K562 (cell line): ENCODE data around the gene SCAMP5. TPM values are rescaled to one million over a fixed set of nuclear protein-coding genes. Genes with fewer than 3 reads are reported as not detected.

Experiments used
- ATAC-seq: fragments of 200-7000 bp; cut with Tn5 transposase; 3 replicates; pipeline ENCODE4 v1.9.1; 2020; ENCODE audit warnings: moderate library complexity
- BruUV-seq: library from RNA; stranded (reverse); fragments of 400-500 nt; replicated peaks from 2 replicates; lab custom pipeline; 2021; lab: Mats Ljungman, UMichigan
- CTCF ChIA-PET: fragments of 300-600 bp; formaldehyde crosslinking; extraction: SDS; loops from one replicate; lab custom pipeline; 2021; ENCODE audit warnings: low intra/inter-chr PET ratio; lab: Yijun Ruan, JAX
- POLR2A ChIA-PET: fragments of 300-600, 350-650 bp; sonication (Branson Sonifier 250); formaldehyde crosslinking; extraction: SDS; loops from one replicate; lab custom pipeline; 2021; ENCODE audit warnings: antibody characterized with exemption, inconsistent platforms; lab: Yijun Ruan, JAX
- DNase-seq, 4 experiments: peaks; one replicate each; pipeline versions ENCODE4 v3.0.0 to v3.0.0-alpha.2; 2011 to 2018; ENCODE audit warnings: low spot score in 3 of 4, mixed read lengths in 3 of 4; ENCODE audit errors: extremely low read depth in 1 of 4
- FAIRE-seq: peaks from 2 replicates; lab custom pipeline; 2011; peaks lifted over from hg19 to GRCh38; lab: Jason Lieb, UNC
- H2AFZ ChIP-seq: 2 replicates; pipeline ENCODE4 v1.6.0; 2011; ENCODE audit warnings: low read depth, low read length, control low read depth, inconsistent platforms
- H3K27ac ChIP-seq: fragments of 200-600 bp; 3 replicates; pipeline ENCODE4 v1.8.0; 2011; ENCODE audit warnings: low read depth, mild to moderate bottlenecking, control low read depth, inconsistent platforms, low read length, moderate library complexity, mixed read lengths; ENCODE audit errors: extremely low read depth
- H3K27me3 ChIP-seq, 2 experiments: fragments of 300-600 bp in 1 of 2; 2 replicates in 1 of 2; 3 replicates in 1 of 2; pipeline versions ENCODE4 v1.6.0 to v1.8.0; 2011; ENCODE audit warnings: inconsistent platforms in 2 of 2, low read length in 2 of 2, mild to moderate bottlenecking in 1 of 2, mixed read lengths in 1 of 2, moderate library complexity in 1 of 2; ENCODE audit not compliant: control insufficient read depth in 2 of 2, insufficient read depth in 2 of 2
- H3K36me3 ChIP-seq: fragments of 300-600 bp; 3 replicates; pipeline ENCODE4 v1.8.0; 2011; ENCODE audit warnings: mild to moderate bottlenecking, low read length, inconsistent platforms; ENCODE audit not compliant: control insufficient read depth, insufficient read depth
- H3K4me1 ChIP-seq, 2 experiments: fragments of 200-600 bp in 1 of 2; replicated peaks in 1 of 2; 2 replicates in 1 of 2; 3 replicates in 1 of 2; pipeline versions ENCODE4 v1.5.1 to v1.8.0; 2011; ENCODE audit warnings: inconsistent platforms in 2 of 2, low read length in 2 of 2, mild to moderate bottlenecking in 1 of 2, mixed read lengths in 1 of 2, moderate library complexity in 1 of 2; ENCODE audit not compliant: control insufficient read depth in 2 of 2, insufficient read depth in 2 of 2
- H3K4me2 ChIP-seq: 2 replicates; pipeline ENCODE4 v1.6.1; 2011; ENCODE audit warnings: low read length, control low read depth, inconsistent platforms, mixed read lengths; ENCODE audit not compliant: insufficient read depth
- H3K4me3 ChIP-seq: fragments of 200-600 bp; sonication (generic), shearing (Covaris generic); 2 replicates; pipeline ENCODE4 v1.5.1; 2016; ENCODE audit warnings: control low read depth, inconsistent platforms
- H3K79me2 ChIP-seq: fragments of 200-600 bp; 3 replicates; pipeline ENCODE4 v1.8.0; 2011; ENCODE audit warnings: low read length, inconsistent platforms; ENCODE audit not compliant: control insufficient read depth, insufficient read depth
- H3K9ac ChIP-seq, 2 experiments: 2 replicates each; pipeline versions ENCODE4 v1.6.0 to v1.6.1; 2011; ENCODE audit warnings: low read depth in 2 of 2, low read length in 2 of 2, control low read depth in 1 of 2, inconsistent platforms in 1 of 2, mild to moderate bottlenecking in 1 of 2, mixed read lengths in 1 of 2; ENCODE audit not compliant: insufficient read depth in 1 of 2
- H3K9me1 ChIP-seq: one replicate; pipeline ENCODE4 v1.6.0; 2011; ENCODE audit warnings: inconsistent platforms, mild to moderate bottlenecking, low read length, moderate library complexity; ENCODE audit not compliant: control insufficient read depth, insufficient read depth
- H3K9me3 ChIP-seq: replicated peaks from 2 replicates; pipeline ENCODE4 v1.5.1; 2011; ENCODE audit warnings: low read depth, low read length, inconsistent platforms; ENCODE audit not compliant: control insufficient read depth, insufficient read depth
- H4K20me1 ChIP-seq: replicated peaks from 2 replicates; pipeline ENCODE4 v1.6.1; 2011; ENCODE audit warnings: low read length, inconsistent platforms, mixed read lengths; ENCODE audit not compliant: control insufficient read depth, insufficient read depth
- ARID1B ChIP-seq: fragments of 450-650 bp; IDR thresholded peaks from 2 replicates; pipeline ENCODE4 v1.6.1; 2016; ENCODE audit warnings: antibody characterized with exemption, mild to moderate bottlenecking, inconsistent platforms
- ASH1L ChIP-seq: fragments of 450-650 bp; IDR thresholded peaks from 2 replicates; pipeline ENCODE4 v1.6.1; 2018; ENCODE audit warnings: borderline replicate concordance, mild to moderate bottlenecking, low read depth; ENCODE audit not compliant: partially characterized antibody
- CHCHD3 ChIP-seq: fragments of 250-450 bp; sonication (Bioruptor Pico); IDR thresholded peaks from 2 replicates; pipeline ENCODE4 v2.1.2; 2022; ENCODE audit warnings: mild to moderate bottlenecking
- FOXJ2 ChIP-seq: fragments of 200-800 bp; sonication (Bioruptor generic); IDR thresholded peaks from 2 replicates; pipeline ENCODE4 v1.6.1; 2016; ENCODE audit warnings: missing genetic modification characterization, missing compliant biosample characterization
- GTF2A2 ChIP-seq: IDR thresholded peaks from 2 replicates; pipeline ENCODE4 v1.6.1; 2016; ENCODE audit warnings: mild to moderate bottlenecking, missing genetic modification characterization, missing compliant biosample characterization
- HDAC8 ChIP-seq: fragments of 450-650 bp; IDR thresholded peaks from 2 replicates; pipeline ENCODE4 v1.6.1; 2016; ENCODE audit warnings: mild to moderate bottlenecking, missing genetic modification characterization, moderate library complexity, missing compliant biosample characterization
- HDGF ChIP-seq: fragments of 450-650 bp; IDR thresholded peaks from 2 replicates; pipeline ENCODE4 v1.6.1; 2016
- LARP7 ChIP-seq: fragments of 450-650 bp; IDR thresholded peaks from 2 replicates; pipeline ENCODE4 v1.6.1; 2016
- NFYB ChIP-seq: IDR thresholded peaks from 2 replicates; pipeline ENCODE4 v1.6.1; 2011; ENCODE audit warnings: mild to moderate bottlenecking, moderate library complexity; ENCODE audit not compliant: insufficient read length; ENCODE audit errors: extremely low read depth
- PHB2 ChIP-seq: fragments of 450-650 bp; IDR thresholded peaks from 2 replicates; pipeline ENCODE4 v1.6.1; 2017; ENCODE audit warnings: low read depth
- PHF8 ChIP-seq: fragments of 200-600 bp; sonication (generic); IDR thresholded peaks from 2 replicates; pipeline ENCODE4 v1.6.1; 2012; ENCODE audit warnings: mixed run types, mild to moderate bottlenecking, inconsistent platforms, low read length, moderate library complexity, borderline replicate concordance
- RBM15 ChIP-seq: fragments of 200-400 bp; formaldehyde crosslinking; IDR thresholded peaks from 2 replicates; pipeline ENCODE4 v1.6.1; 2018; ENCODE audit warnings: mild to moderate bottlenecking, low read length, moderate library complexity; ENCODE audit not compliant: insufficient read depth
- ZNF140 ChIP-seq: fragments of 250-450 bp; sonication (Bioruptor Pico); IDR thresholded peaks from 2 replicates; pipeline ENCODE4 v1.8.0; 2021; ENCODE audit warnings: moderate library complexity, mild to moderate bottlenecking, inconsistent platforms
- ZNF584 ChIP-seq: fragments of 200-800 bp; sonication (Bioruptor generic); IDR thresholded peaks from 2 replicates; pipeline ENCODE4 v1.6.1; 2016; ENCODE audit warnings: low read depth, mild to moderate bottlenecking, missing genetic modification characterization, missing compliant biosample characterization
- ZNF644 ChIP-seq: fragments of 200-800 bp; sonication (Bioruptor generic); IDR thresholded peaks from 2 replicates; pipeline ENCODE4 v1.6.1; 2016; ENCODE audit warnings: low read depth, missing genetic modification characterization, missing compliant biosample characterization
- WGBS: fragments of 100-300 bp; shearing (Covaris generic); methylation state at CpG from one replicate; pipeline ENCODE4 v1.1.6; 2016; ENCODE audit warnings: low coverage, mixed read lengths; ENCODE audit not compliant: insufficient coverage; ENCODE audit errors: missing lambda C conversion rate; 5-methylcytosine and 5-hydroxymethylcytosine counted together
- in situ Hi-C: fragments of 300-500 bp; cut with MboI; formaldehyde crosslinking; loops from 4 replicates; pipeline ENCODE4 v1.15.0; 2018; ENCODE audit warnings: inconsistent platforms, mixed read lengths
- intact Hi-C: fragments of 100-400 bp; cut with micrococcal nuclease; formaldehyde crosslinking; loops from 2 replicates; pipeline ENCODE4 v1.14.2; 2022
- polyA plus RNA-seq, 8 experiments: library from polyadenylated mRNA; depleted of rRNA in 4 of 8; stranded (reverse) in 5 of 8; unstranded in 3 of 8; fragments of >200 nt; fragmentation: Nextera tagmentation in 2 of 8; fragmentation: Illumina TruSeq in 1 of 8; extraction: Ambion mirVana in 2 of 8; extraction: Trizol in 1 of 8; gene quantifications; 2 replicates each; pipeline versions ENCODE4 v1.2.1 to v1.2.3, GENCODE V29; 2011 to 2014; ENCODE audit warnings: inconsistent platforms in 1 of 8, missing spikeins in 1 of 8
- total RNA-seq, 7 experiments: library from RNA; depleted of rRNA in 6 of 7; stranded (reverse); fragments of >200 nt in 6 of 7; fragmentation: Illumina TruSeq in 2 of 7; extraction: Trizol in 2 of 7; gene quantifications; 2 replicates each; pipeline versions ENCODE4 v1.2.1 to v1.2.3, GENCODE V29; 2011 to 2021; ENCODE audit warnings: low replicate concordance in 1 of 7
- TF ChIP-seq, protein P1 (sequence below): sonication (generic); formaldehyde crosslinking; IDR thresholded peaks from 2 replicates; pipeline ENCODE4 v1.5.0; 2020; ENCODE audit warnings: missing genetic modification reagents
- TF ChIP-seq, protein P2 (sequence below): IDR thresholded peaks from 3 replicates; pipeline ENCODE4 v1.6.1; 2011; ENCODE audit warnings: borderline replicate concordance, mild to moderate bottlenecking; ENCODE audit not compliant: insufficient read length, insufficient read depth
- TF ChIP-seq, protein P3 (sequence below): fragments of 450-650 bp; IDR thresholded peaks from 2 replicates; pipeline ENCODE4 v1.6.1; 2017; ENCODE audit warnings: antibody characterized with exemption

Gene SCAMP5
- total and polyA plus RNA-seq, 9 of the 15 experiments (the other 6 are each of a cell fraction or from before 2014, with no cell fraction given), result 0.09 to 0.29 (median 0.19) TPM; not detected in 5

DNA sequence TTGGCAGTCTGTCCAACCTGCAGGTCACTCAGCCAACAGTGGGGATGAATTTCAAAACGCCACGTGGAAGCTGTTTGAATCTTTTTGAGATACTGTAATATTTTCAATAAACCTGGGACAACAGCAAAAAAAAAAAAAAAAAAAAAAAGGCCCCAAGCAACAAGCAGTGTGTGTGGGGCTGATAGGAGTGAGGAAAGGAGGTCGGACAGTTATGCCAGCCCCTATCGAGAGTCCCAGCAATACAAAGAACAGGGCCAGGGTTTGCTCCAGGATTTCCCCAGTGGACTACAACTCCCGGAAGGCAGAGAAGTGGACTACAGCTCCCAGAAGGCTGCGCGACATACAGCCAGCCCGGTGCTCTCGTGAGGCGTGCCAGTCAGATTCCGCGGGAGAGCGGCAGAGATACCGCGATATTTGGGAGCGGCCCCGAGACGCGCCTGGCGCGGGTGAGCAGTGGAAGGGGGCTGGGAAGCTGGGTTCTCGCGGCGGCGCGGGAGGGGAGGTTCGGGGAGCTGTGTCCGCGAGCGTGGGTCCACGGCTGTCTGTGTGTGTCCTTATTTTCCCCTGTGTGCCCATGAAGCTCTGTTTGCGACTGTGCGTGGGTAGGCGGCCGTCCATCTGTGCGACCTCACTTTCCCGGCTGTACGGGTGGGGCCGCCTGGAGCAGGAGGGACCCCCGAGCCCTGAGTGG is 28.0 kb downstream of the SCAMP5 start, which contains the start of gene PPCDC:
TSS of gene PPCDC (plus strand) at position 410 of the 691 bp plus-strand sequence. CDS start 4,729 bp downstream, outside the sequence.
- Histone ChIP-seq H3K36me3 (peaks cover 12% of the 10 kb centered on the region), H3K9me1 (no peaks in the 10 kb centered on the region), H2AFZ (peak within 1 kb of the TSS; percentile 93), H3K4me1 (peaks cover 10 to 18% of the 10 kb centered on the region in 2 experiments; a peak in 4 of 5 replicates), H3K27me3 (no peaks in the 10 kb centered on the region; a peak in 1 of 5 replicates), H3K4me3 (peak within 1 kb of the TSS; percentile 80), H3K79me2 (peaks cover 19% of the 10 kb centered on the region), H4K20me1 (no peaks in the 10 kb centered on the region), H3K4me2 (peak within 1 kb of the TSS; percentile 96), H3K27ac (peak within 1 kb of the TSS; percentile 95), H3K9ac (peak within 1 kb of the TSS; percentile 98 to 100), H3K9me3 (no peaks in the 10 kb centered on the region)
- CTCF ChIA-PET, result no interaction called here
- peak; percentile 99 for FAIRE-seq
- intact Hi-C loops, result no loop called here
- BruUV-seq, result no TSS peak
- POLR2A ChIA-PET, result interaction anchor here (0.6 to 2.1 kb wide), 22 partner anchors 9 to 430 kb away, joined by 3 to 18 read pairs (median 4); partner anchors contain the start of gene RPP25
- in situ Hi-C loops, result loop anchor here (10.0 kb wide), 1 partner anchor 651 kb away; no protein-coding TSS in a partner anchor
- WGBS, result 1% methylated on average over 21 of the region's 40 CpGs
- peak; percentile 98 for ATAC-seq
- peak; percentile 96 to 98 (median 97) for DNase-seq
- TF ChIP-seq LARP7 (peak; percentile 23; the same call in 1 of the 2 replicates), HDAC8 (tag) (no peak), ZNF644 (tag) (peak; percentile 78; the same call in 1 of the 2 replicates), NFYB (peak; percentile 16), GTF2A2 (no peak), FOXJ2 (tag) (peak; percentile 25; the same call in 1 of the 2 replicates), ZNF584 (CRISPR knock-in tag) (no peak), PHB2 (no peak), ASH1L (peak; percentile 28), HDGF (no peak), CHCHD3 (0 out of 2 replicates have a peak, but pooled peaks have one; percentile 65), PHF8 (peak; percentile 99), ARID1B (no peak), RBM15 (no peak), ZNF140 (no peak)
- TF ChIP-seq, protein P1, sequence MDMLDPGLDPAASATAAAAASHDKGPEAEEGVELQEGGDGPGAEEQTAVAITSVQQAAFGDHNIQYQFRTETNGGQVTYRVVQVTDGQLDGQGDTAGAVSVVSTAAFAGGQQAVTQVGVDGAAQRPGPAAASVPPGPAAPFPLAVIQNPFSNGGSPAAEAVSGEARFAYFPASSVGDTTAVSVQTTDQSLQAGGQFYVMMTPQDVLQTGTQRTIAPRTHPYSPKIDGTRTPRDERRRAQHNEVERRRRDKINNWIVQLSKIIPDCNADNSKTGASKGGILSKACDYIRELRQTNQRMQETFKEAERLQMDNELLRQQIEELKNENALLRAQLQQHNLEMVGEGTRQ (CRISPR knock-in tag), result no peak
- TF ChIP-seq, protein P2, sequence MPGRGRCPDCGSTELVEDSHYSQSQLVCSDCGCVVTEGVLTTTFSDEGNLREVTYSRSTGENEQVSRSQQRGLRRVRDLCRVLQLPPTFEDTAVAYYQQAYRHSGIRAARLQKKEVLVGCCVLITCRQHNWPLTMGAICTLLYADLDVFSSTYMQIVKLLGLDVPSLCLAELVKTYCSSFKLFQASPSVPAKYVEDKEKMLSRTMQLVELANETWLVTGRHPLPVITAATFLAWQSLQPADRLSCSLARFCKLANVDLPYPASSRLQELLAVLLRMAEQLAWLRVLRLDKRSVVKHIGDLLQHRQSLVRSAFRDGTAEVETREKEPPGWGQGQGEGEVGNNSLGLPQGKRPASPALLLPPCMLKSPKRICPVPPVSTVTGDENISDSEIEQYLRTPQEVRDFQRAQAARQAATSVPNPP, result no peak
- TF ChIP-seq, protein P3, sequence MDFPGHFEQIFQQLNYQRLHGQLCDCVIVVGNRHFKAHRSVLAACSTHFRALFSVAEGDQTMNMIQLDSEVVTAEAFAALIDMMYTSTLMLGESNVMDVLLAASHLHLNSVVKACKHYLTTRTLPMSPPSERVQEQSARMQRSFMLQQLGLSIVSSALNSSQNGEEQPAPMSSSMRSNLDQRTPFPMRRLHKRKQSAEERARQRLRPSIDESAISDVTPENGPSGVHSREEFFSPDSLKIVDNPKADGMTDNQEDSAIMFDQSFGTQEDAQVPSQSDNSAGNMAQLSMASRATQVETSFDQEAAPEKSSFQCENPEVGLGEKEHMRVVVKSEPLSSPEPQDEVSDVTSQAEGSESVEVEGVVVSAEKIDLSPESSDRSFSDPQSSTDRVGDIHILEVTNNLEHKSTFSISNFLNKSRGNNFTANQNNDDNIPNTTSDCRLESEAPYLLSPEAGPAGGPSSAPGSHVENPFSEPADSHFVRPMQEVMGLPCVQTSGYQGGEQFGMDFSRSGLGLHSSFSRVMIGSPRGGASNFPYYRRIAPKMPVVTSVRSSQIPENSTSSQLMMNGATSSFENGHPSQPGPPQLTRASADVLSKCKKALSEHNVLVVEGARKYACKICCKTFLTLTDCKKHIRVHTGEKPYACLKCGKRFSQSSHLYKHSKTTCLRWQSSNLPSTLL, result no peak
